Sigmoid colon (tissue), 7 donors: Measurements from ENCODE around the gene TMEM25. TPM values are rescaled to one million over a fixed set of nuclear protein-coding genes. Genes with fewer than 3 reads are reported as not detected.

Experiments used
- DNase-seq: peaks from one replicate; pipeline ENCODE4 v3.0.0-alpha.2; 2019
- H3K27ac ChIP-seq, 4 donors: fragments of 200-600 bp; sonication (generic); one replicate each; pipeline ENCODE4 v1.5.1; 2016 to 2019; ENCODE audit warnings: mild to moderate bottlenecking in 1 of 4
- H3K27me3 ChIP-seq, 3 donors: fragments of 200-600 bp; sonication (generic); one replicate each; pipeline ENCODE4 v1.5.1; 2019; ENCODE audit warnings: mild to moderate bottlenecking in 1 of 3
- H3K36me3 ChIP-seq, 4 donors: fragments of 200-600 bp; sonication (generic); one replicate each; pipeline ENCODE4 v1.5.1; 2016 to 2019
- H3K4me1 ChIP-seq, 4 donors: fragments of 200-600 bp; sonication (generic); one replicate each; pipeline ENCODE4 v1.5.1; 2017 to 2019
- H3K4me3 ChIP-seq, 4 donors: fragments of 200-600 bp; sonication (generic); one replicate each; pipeline ENCODE4 v1.5.1; 2017 to 2019; ENCODE audit warnings: mild to moderate bottlenecking in 2 of 4, moderate library complexity in 1 of 4
- H3K9me3 ChIP-seq, 4 donors: fragments of 200-600 bp in 3 of 4; sonication (generic) in 3 of 4; one replicate each; pipeline versions ENCODE4 v1.5.1 to v1.6.1; 2013 to 2019
- CTCF ChIP-seq, 4 experiments: fragments of 450-650 bp in 3 of 4; fragments of 200-600 bp in 1 of 4; IDR thresholded peaks; one replicate each; pipeline ENCODE4 v1.5.1; 2016 to 2019; ENCODE audit warnings: antibody characterized with exemption in 4 of 4, mild to moderate bottlenecking in 3 of 4, moderate library complexity in 2 of 4
- EP300 ChIP-seq, 4 donors: sonication (generic); formaldehyde crosslinking; IDR thresholded peaks; one replicate each; pipeline ENCODE4 v1.6.1; 2017; ENCODE audit warnings: antibody characterized with exemption in 4 of 4
- POLR2A ChIP-seq, 2 donors: fragments of 450-650 bp; IDR thresholded peaks; one replicate each; pipeline ENCODE4 v1.6.1; 2016; ENCODE audit warnings: antibody characterized with exemption in 2 of 2, mild to moderate bottlenecking in 2 of 2, moderate library complexity in 2 of 2
- POLR2AphosphoS5 ChIP-seq, 4 donors: sonication (generic); formaldehyde crosslinking; IDR thresholded peaks; one replicate each; pipeline ENCODE4 v1.6.1; 2017; ENCODE audit warnings: antibody characterized with exemption in 4 of 4
- WGBS, 2 donors: extraction: QIAGEN DNeasy Blood & Tissue Kit; methylation state at CpG; one replicate each; pipeline ENCODE4 v1.1.7; 2013; 5-methylcytosine and 5-hydroxymethylcytosine counted together
- intact Hi-C: fragments of 100-400 bp; cut with DNase I; formaldehyde crosslinking; loops from one replicate; pipeline ENCODE4 v1.15.1; 2023
- polyA plus RNA-seq, 3 donors: library from polyadenylated mRNA; stranded (reverse); fragments of 200-250 nt; gene quantifications; one replicate each; pipeline ENCODE4 v1.2.3, GENCODE V29; 2013
- total RNA-seq, 4 donors: library from RNA; depleted of rRNA; stranded (reverse); fragments of >200 nt; gene quantifications; one replicate each; pipeline ENCODE4 v1.1.0, GENCODE V29; 2016
- donor health status: healthy with polysubstance abuse.
- donor health status: Bipolar disorder and iron deficiency.
- donor health status: healthy.

Gene TMEM25
- total and polyA plus RNA-seq, 7 donors, result 2.5 to 35.2 (median 20.9) TPM

GRCh38 chr11:118524757-118525470, 6.1 kb upstream of the TMEM25 start:
- 81 to 94% methylated on average over 6 of the region's 6 CpGs for WGBS, 2 donors
- no peak for DNase-seq
- TF ChIP-seq POLR2AphosphoS5 (IDR thresholded peaks at IDR 0.05), result no peak
- TF ChIP-seq CTCF (IDR thresholded peaks at IDR 0.05), result no peak
- no peak for TF ChIP-seq EP300 (IDR thresholded peaks at IDR 0.05)
- no peak for TF ChIP-seq POLR2A (IDR thresholded peaks at IDR 0.05)
- intact Hi-C loops, result no loop called here
- peaks cover 14 to 53% (median 38%) of the 10 kb centered on the region in 4 donors for H3K36me3 ChIP-seq
- peaks cover 0 to 16% (median 10%) of the 10 kb centered on the region in 4 donors for H3K4me1 ChIP-seq
- no peaks in the 10 kb centered on the region for H3K27me3 ChIP-seq
- no peak overlapping the region for H3K27ac ChIP-seq
- H3K4me3 ChIP-seq, result no peak overlapping the region
- no peaks in the 10 kb centered on the region for H3K9me3 ChIP-seq

- 44 to 69% methylated on average over 2 of the region's 2 CpGs for WGBS, 2 donors
- intact Hi-C loops, result no loop called here
- TF ChIP-seq CTCF (IDR thresholded peaks at IDR 0.05) (no peak), POLR2A (IDR thresholded peaks at IDR 0.05) (no peak), EP300 (IDR thresholded peaks at IDR 0.05) (no peak), POLR2AphosphoS5 (IDR thresholded peaks at IDR 0.05) (no peak)
- DNase-seq, result no peak
- Histone ChIP-seq H3K4me1 (peaks cover 0 to 30% (median 19%) of the 10 kb centered on the region in 4 donors), H3K4me3 (no peak overlapping the region), H3K9me3 (no peaks in the 10 kb centered on the region), H3K27me3 (no peaks in the 10 kb centered on the region), H3K36me3 (peaks cover under 1 to 36% (median 21%) of the 10 kb centered on the region in 4 donors), H3K27ac (no peak overlapping the region)
Observed at GRCh38 chr11:118526688-118527087, 4.3 kb upstream of the TMEM25 start.

GRCh38 chr11:118527109-118527508, 3.9 kb upstream of the TMEM25 start, which contains the start of gene TTC36:
TSS of gene TTC36 (plus strand) at chr11:118527474. CDS start at chr11:118527495, 21 bp downstream.
- 67 to 74% methylated on average over 3 of the region's 3 CpGs for WGBS, 2 donors
- H3K4me1 ChIP-seq, result peaks cover 0 to 33% (median 23%) of the 10 kb centered on the region in 4 donors
- intact Hi-C loops, result no loop called here

GRCh38 chr11:118528511-118528910, 2.5 kb upstream of the TMEM25 start:
- Histone ChIP-seq H3K27ac (no peak overlapping the region), H3K36me3 (peaks cover 0 to 17% (median 4%) of the 10 kb centered on the region in 4 donors), H3K27me3 (no peaks in the 10 kb centered on the region), H3K9me3 (no peaks in the 10 kb centered on the region), H3K4me3 (no peak overlapping the region), H3K4me1 (peaks cover 0 to 28% (median 20%) of the 10 kb centered on the region in 4 donors)
- WGBS, 2 donors, result 94 to 95% methylated on average over 6 of the region's 6 CpGs
- TF ChIP-seq POLR2A (IDR thresholded peaks at IDR 0.05), result no peak
- TF ChIP-seq CTCF (IDR thresholded peaks at IDR 0.05), result no peak
- TF ChIP-seq POLR2AphosphoS5 (IDR thresholded peaks at IDR 0.05), result no peak
- TF ChIP-seq EP300 (IDR thresholded peaks at IDR 0.05), result no peak
- DNase-seq, result no peak
- intact Hi-C loops, result no loop called here

More at GRCh38 chr11:118527109-118527508, 3.9 kb upstream of the TMEM25 start, which contains the start of gene TTC36:
- Histone ChIP-seq H3K4me3 (no peak within 1 kb of the TSS), H3K27me3 (no peaks in the 10 kb centered on the region), H3K36me3 (peaks cover 0 to 31% (median 17%) of the 10 kb centered on the region in 4 donors), H3K27ac (no peak within 1 kb of the TSS), H3K9me3 (no peaks in the 10 kb centered on the region)
- TF ChIP-seq CTCF (IDR thresholded peaks at IDR 0.05) (no peak), EP300 (IDR thresholded peaks at IDR 0.05) (no peak), POLR2AphosphoS5 (IDR thresholded peaks at IDR 0.05) (no peak), POLR2A (IDR thresholded peaks at IDR 0.05) (no peak)
- no peak for DNase-seq
